Measurements from ENCODE around the gene LEKR1. TPM values are rescaled to one million over a fixed set of nuclear protein-coding genes. Genes with fewer than 3 reads are reported as not detected.
A peak's percentile ranks its signal among the peaks of the same experiment; 100 is the strongest.

Gene LEKR1
- total and polyA plus RNA-seq, 2 donors (not counting 1 experiment from before 2014, with no cell fraction given), result 0.94 to 4.7 TPM

DNA sequence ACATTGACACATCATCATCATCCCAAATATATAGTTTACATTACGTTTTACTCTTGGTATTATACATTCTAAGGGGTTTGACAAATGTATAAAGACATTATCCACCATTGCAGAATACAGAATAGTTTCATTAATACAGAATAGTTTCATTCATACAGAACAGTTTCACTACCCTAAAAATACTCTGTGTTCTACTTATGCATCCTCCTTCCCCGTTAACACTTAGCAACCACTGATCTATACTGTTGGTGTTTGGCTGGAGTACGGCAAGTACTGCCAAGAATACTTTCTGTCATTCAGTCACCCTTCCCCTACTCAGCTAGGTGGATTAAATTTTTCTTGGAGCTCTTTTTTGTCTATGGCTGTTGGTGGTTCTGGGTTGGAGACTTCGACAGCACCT lies 33.4 kb downstream of the LEKR1 start:
- Histone ChIP-seq H3K4me1 (ENCODE audit: control insufficient read depth in 2 of 2, insufficient read depth in 2 of 2, low read length in 2 of 2) (peaks cover 6 to 8% of the 10 kb centered on the region in 2 donors), H3K9me3 (ENCODE audit: control extremely low read depth in 1 of 3, control insufficient read depth in 2 of 3, insufficient read depth in 1 of 3, low read length in 2 of 3) (no peaks in the 10 kb centered on the region), H4K20me1 (ENCODE audit: control insufficient read depth, insufficient read depth, low read length, poor library complexity, severe bottlenecking) (no peaks in the 10 kb centered on the region), H3K9ac (ENCODE audit: low read length) (no peak overlapping the region), H2AFZ (ENCODE audit: insufficient read depth, low read depth, low read length, poor library complexity, severe bottlenecking) (no peak overlapping the region), H3K4me2 (replicated peaks; ENCODE audit: low read depth, low read length, poor library complexity, severe bottlenecking) (peak overlapping the region; percentile 42), H3K36me3 (replicated peaks in 1 of 2; ENCODE audit: control extremely low read depth in 1 of 2, control insufficient read depth in 1 of 2, extremely low read depth in 1 of 2, insufficient read depth in 2 of 2, low read length in 1 of 2) (no peaks in the 10 kb centered on the region), H3K27ac (ENCODE audit: low read length in 2 of 2) (no peak overlapping the region), H3K4me3 (ENCODE audit: control extremely low read depth in 1 of 5, extremely low read depth in 1 of 5, insufficient read depth in 1 of 5, low read depth in 2 of 5, low read length in 4 of 5) (no peak overlapping the region), H3K79me2 (ENCODE audit: control insufficient read depth, insufficient read depth, low read length) (no peaks in the 10 kb centered on the region), H3K27me3 (replicated peaks in 1 of 4; ENCODE audit: control extremely low read depth in 1 of 4, control insufficient read depth in 3 of 4, insufficient read depth in 4 of 4, low read length in 3 of 4) (no peaks in the 10 kb centered on the region)
- ATAC-seq (ENCODE audit: low read depth), result peak; percentile 65
- intact Hi-C loops (cut with micrococcal nuclease), result no loop called here
- ChIA-PET POLR2A (no interaction called here), CTCF (no interaction called here)
- Mint-ChIP-seq H3K4me1 (peaks cover 7% of the 10 kb centered on the region), H3K4me3 (no peak overlapping the region), H3K27me3 (no peaks in the 10 kb centered on the region), H3K9me3 (ENCODE audit: insufficient read depth) (no peaks in the 10 kb centered on the region), H3K27ac (no peak overlapping the region)
- TF ChIP-seq, protein P1, sequence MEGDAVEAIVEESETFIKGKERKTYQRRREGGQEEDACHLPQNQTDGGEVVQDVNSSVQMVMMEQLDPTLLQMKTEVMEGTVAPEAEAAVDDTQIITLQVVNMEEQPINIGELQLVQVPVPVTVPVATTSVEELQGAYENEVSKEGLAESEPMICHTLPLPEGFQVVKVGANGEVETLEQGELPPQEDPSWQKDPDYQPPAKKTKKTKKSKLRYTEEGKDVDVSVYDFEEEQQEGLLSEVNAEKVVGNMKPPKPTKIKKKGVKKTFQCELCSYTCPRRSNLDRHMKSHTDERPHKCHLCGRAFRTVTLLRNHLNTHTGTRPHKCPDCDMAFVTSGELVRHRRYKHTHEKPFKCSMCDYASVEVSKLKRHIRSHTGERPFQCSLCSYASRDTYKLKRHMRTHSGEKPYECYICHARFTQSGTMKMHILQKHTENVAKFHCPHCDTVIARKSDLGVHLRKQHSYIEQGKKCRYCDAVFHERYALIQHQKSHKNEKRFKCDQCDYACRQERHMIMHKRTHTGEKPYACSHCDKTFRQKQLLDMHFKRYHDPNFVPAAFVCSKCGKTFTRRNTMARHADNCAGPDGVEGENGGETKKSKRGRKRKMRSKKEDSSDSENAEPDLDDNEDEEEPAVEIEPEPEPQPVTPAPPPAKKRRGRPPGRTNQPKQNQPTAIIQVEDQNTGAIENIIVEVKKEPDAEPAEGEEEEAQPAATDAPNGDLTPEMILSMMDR (IDR thresholded peaks at IDR 0.05), result no peak
- TF ChIP-seq EZH2 (IDR thresholded peaks at IDR 0.05; ENCODE audit: borderline replicate concordance, insufficient read depth, low read depth, low read length, poor library complexity, severe bottlenecking), result no peak
- peak; percentile 55 for DNase-seq
- 100% methylated on average over 1 of the region's 4 CpGs for WGBS (ENCODE audit: insufficient coverage)

DNA sequence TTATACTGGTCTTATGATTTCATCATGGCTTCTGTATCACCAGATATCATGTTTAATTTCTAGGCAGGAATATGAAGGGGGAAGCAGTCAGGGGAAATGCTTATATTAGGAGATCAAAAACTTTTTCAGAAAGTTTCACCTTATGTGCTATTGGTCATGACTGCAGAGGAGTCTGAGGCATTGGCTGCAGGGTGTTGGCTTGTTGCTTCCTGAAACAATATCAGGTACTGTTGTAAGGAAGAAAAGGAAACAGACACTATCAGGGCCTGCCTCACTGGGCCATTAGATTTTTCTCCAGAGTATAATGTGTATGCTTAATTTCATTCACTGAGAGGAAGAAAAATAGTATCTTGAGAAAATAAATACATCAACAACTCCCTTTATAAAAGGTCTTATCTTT lies 34.7 kb downstream of the LEKR1 start:
- Histone ChIP-seq H3K4me3 (ENCODE audit: control extremely low read depth in 1 of 5, extremely low read depth in 1 of 5, insufficient read depth in 1 of 5, low read depth in 2 of 5, low read length in 4 of 5) (no peak overlapping the region), H3K9ac (ENCODE audit: low read length) (no peak overlapping the region), H3K27me3 (replicated peaks in 1 of 4; ENCODE audit: control extremely low read depth in 1 of 4, control insufficient read depth in 3 of 4, insufficient read depth in 4 of 4, low read length in 3 of 4) (no peaks in the 10 kb centered on the region), H3K79me2 (ENCODE audit: control insufficient read depth, insufficient read depth, low read length) (no peaks in the 10 kb centered on the region), H3K4me1 (ENCODE audit: control insufficient read depth in 2 of 2, insufficient read depth in 2 of 2, low read length in 2 of 2) (peaks cover 6 to 8% of the 10 kb centered on the region in 2 donors), H3K9me3 (ENCODE audit: control extremely low read depth in 1 of 3, control insufficient read depth in 2 of 3, insufficient read depth in 1 of 3, low read length in 2 of 3) (no peaks in the 10 kb centered on the region), H3K36me3 (replicated peaks in 1 of 2; ENCODE audit: control extremely low read depth in 1 of 2, control insufficient read depth in 1 of 2, extremely low read depth in 1 of 2, insufficient read depth in 2 of 2, low read length in 1 of 2) (no peaks in the 10 kb centered on the region), H3K4me2 (replicated peaks; ENCODE audit: low read depth, low read length, poor library complexity, severe bottlenecking) (no peak overlapping the region), H2AFZ (ENCODE audit: insufficient read depth, low read depth, low read length, poor library complexity, severe bottlenecking) (no peak overlapping the region), H4K20me1 (ENCODE audit: control insufficient read depth, insufficient read depth, low read length, poor library complexity, severe bottlenecking) (no peaks in the 10 kb centered on the region), H3K27ac (ENCODE audit: low read length in 2 of 2) (no peak overlapping the region)
- TF ChIP-seq, protein P1 (IDR thresholded peaks at IDR 0.05), result no peak
- intact Hi-C loops (cut with micrococcal nuclease), result loop anchor here (10.0 kb wide), 1 partner anchor 54 kb away; no protein-coding TSS in a partner anchor
- H3K4me1 Mint-ChIP-seq, result peaks cover 7% of the 10 kb centered on the region
- POLR2A ChIA-PET, result no interaction called here
- ATAC-seq (ENCODE audit: low read depth) (no peak), DNase-seq (no peak)
- no peak overlapping the region for H3K27ac Mint-ChIP-seq
- CTCF ChIA-PET, result no interaction called here
- no peak overlapping the region for H3K4me3 Mint-ChIP-seq
- H3K27me3 Mint-ChIP-seq, result no peaks in the 10 kb centered on the region
- H3K9me3 Mint-ChIP-seq (ENCODE audit: insufficient read depth), result no peaks in the 10 kb centered on the region
